Mammary epithelial cell (primary cell): ENCODE measurements around the gene ZFHX3.

Experiments used
- EZH2 ChIP-seq: IDR thresholded peaks from 2 replicates; pipeline ENCODE4 v1.6.1; 2012; ENCODE audit warnings: low read length, inconsistent platforms, borderline replicate concordance
- TF ChIP-seq, protein P1 (sequence below), 2 donors: IDR thresholded peaks in 1 of 2; conservative IDR thresholded peaks in 1 of 2; 2 replicates each; pipeline ENCODE4 v1.5.1; 2011 to 2012; ENCODE audit warnings: inconsistent platforms in 2 of 2, low read length in 2 of 2, mild to moderate bottlenecking in 2 of 2, control low read depth in 1 of 2, low read depth in 1 of 2; ENCODE audit not compliant: insufficient read depth in 1 of 2; ENCODE audit errors: extremely low read depth in 1 of 2

DNA sequence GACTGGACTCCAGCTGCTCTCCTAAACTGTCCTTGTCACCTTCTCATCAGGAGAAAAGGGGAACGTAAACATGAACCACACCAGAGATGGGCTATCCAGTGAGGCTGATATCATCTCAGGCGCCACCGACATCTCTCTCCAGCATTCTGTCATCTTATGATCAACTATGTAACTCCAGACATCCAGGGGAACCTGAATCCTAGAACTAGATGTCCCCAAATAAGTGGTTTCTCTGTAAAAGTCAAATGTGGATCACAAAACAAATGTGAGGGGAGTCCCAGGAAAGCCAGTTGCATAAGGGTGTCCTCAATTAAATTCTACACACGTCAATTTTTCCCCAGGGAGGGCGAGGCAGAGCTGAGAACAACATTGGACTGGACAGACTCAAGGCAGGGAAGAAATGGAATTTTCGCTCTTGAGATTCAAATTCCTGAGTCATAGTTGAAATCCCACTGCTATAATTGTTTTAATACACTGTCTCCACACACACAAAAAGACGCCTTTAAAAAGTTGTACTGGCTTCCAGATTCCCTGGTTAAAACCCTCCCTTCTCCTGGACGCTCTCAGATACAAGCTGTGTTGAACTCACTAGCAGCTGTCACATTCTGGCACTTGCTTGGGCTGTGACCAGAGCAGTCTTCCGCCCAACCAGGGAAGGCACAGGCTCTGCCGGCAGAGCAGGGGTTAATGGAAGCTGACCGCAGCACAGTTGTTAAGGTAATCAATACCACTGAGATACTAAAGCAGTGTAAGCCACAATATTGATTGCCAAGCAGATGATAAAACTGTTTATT, 62.6 kb downstream of the ZFHX3 start:
- TF ChIP-seq EZH2, result no peak
- TF ChIP-seq, protein P1, sequence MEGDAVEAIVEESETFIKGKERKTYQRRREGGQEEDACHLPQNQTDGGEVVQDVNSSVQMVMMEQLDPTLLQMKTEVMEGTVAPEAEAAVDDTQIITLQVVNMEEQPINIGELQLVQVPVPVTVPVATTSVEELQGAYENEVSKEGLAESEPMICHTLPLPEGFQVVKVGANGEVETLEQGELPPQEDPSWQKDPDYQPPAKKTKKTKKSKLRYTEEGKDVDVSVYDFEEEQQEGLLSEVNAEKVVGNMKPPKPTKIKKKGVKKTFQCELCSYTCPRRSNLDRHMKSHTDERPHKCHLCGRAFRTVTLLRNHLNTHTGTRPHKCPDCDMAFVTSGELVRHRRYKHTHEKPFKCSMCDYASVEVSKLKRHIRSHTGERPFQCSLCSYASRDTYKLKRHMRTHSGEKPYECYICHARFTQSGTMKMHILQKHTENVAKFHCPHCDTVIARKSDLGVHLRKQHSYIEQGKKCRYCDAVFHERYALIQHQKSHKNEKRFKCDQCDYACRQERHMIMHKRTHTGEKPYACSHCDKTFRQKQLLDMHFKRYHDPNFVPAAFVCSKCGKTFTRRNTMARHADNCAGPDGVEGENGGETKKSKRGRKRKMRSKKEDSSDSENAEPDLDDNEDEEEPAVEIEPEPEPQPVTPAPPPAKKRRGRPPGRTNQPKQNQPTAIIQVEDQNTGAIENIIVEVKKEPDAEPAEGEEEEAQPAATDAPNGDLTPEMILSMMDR (conservative IDR thresholded peaks at IDR 0.05 in 1 of 2, IDR thresholded peaks at IDR 0.05 in 1 of 2; ENCODE audit: extremely low read depth in 1 of 2, insufficient read depth in 1 of 2, low read depth in 1 of 2, low read length in 2 of 2), result no peak
